Spinal cord (tissue), 10 donors: ENCODE measurements around the gene EID2B. TPM values are rescaled to one million over a fixed set of nuclear protein-coding genes. Genes with fewer than 3 reads are reported as not detected.

Source experiments
- DNase-seq, 6 donors: peaks; one replicate each; pipeline versions ENCODE4 v3.0.0 to v3.0.0-alpha.2; 2013 to 2015; ENCODE audit warnings: low spot score in 6 of 6, low read depth in 4 of 6
- H3K27ac ChIP-seq: one replicate; pipeline ENCODE4 v1.5.1; 2013; ENCODE audit warnings: low read depth, low read length, control low read depth
- H3K27me3 ChIP-seq: one replicate; pipeline ENCODE4 v1.6.1; 2013; ENCODE audit warnings: low read length; ENCODE audit not compliant: control insufficient read depth, insufficient read depth
- H3K36me3 ChIP-seq: one replicate; pipeline ENCODE4 v1.6.1; 2013; ENCODE audit warnings: low read length; ENCODE audit not compliant: control insufficient read depth, insufficient read depth
- H3K4me1 ChIP-seq: one replicate; pipeline ENCODE4 v1.6.1; 2013; ENCODE audit warnings: low read length; ENCODE audit not compliant: control insufficient read depth, insufficient read depth
- H3K4me3 ChIP-seq: one replicate; pipeline ENCODE4 v1.5.1; 2013; ENCODE audit warnings: low read depth, low read length, control low read depth
- H3K9me3 ChIP-seq: one replicate; pipeline ENCODE4 v1.6.1; 2013; ENCODE audit warnings: low read length; ENCODE audit not compliant: control insufficient read depth, insufficient read depth
- WGBS: methylation state at CpG from one replicate; pipeline ENCODE4 v1.1.5; 2013; ENCODE audit warnings: missing lambda C conversion rate; ENCODE audit not compliant: insufficient coverage; 5-methylcytosine and 5-hydroxymethylcytosine counted together
- polyA plus RNA-seq, 2 donors: library from polyadenylated mRNA; unstranded; fragments of 120-200 nt; gene quantifications; one replicate each; pipeline ENCODE4 v1.2.1, GENCODE V29; 2013; ENCODE audit not compliant: insufficient read length in 2 of 2
- total RNA-seq, 2 donors: library from RNA; depleted of rRNA in 1 of 2; stranded (reverse); fragments of 120-200 nt in 1 of 2; fragments of >200 nt in 1 of 2; gene quantifications; one replicate each; pipeline versions ENCODE4 v1.2.3 to v1.2.4, GENCODE V29; 2013 to 2014
- donor health status: healthy.

Gene EID2B
- total and polyA plus RNA-seq, 4 donors = 10.5 to 20.2 (median 16.6) TPM

- H3K27me3 ChIP-seq = peaks cover 20% of the 10 kb centered on the region
- H3K4me3 ChIP-seq = no peak overlapping the region
- WGBS = no CpG with 5 or more reads among the region's 5 CpGs
- peaks cover 25% of the 10 kb centered on the region for H3K4me1 ChIP-seq
- H3K27ac ChIP-seq = no peak overlapping the region
- no peak for DNase-seq
- H3K9me3 ChIP-seq = no peaks in the 10 kb centered on the region
- peaks cover 10% of the 10 kb centered on the region for H3K36me3 ChIP-seq
Observed at GRCh38 chr19:39496063-39496462, 36.6 kb downstream of the EID2B start.

DNA sequence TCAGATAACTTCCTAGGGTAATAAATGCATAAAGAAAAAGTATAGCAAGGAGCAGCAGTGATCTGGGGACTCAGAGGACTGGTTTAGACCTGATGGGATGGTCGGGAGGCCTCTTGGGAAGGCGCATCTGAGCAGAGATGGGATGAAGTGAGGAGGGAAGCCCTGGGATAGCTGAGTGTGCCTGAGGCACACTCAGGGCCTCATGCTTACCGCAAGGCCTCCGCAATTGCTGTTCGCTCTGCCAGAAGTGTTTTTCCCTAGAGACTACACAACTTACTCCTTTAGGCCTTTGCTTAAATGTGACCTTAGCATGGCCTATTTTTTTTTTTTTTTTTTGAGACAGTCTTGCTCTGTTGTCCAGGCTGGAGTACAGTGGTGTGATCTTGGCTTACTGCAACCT is 38.0 kb downstream of the EID2B start:
- H3K27ac ChIP-seq = no peak overlapping the region
- peaks cover 17% of the 10 kb centered on the region for H3K27me3 ChIP-seq
- H3K4me1 ChIP-seq = peaks cover 25% of the 10 kb centered on the region
- no peaks in the 10 kb centered on the region for H3K9me3 ChIP-seq
- peaks cover 24% of the 10 kb centered on the region for H3K36me3 ChIP-seq
- no peak overlapping the region for H3K4me3 ChIP-seq
- DNase-seq = no peak
- WGBS = 66% methylated on average over 2 of the region's 5 CpGs

DNA sequence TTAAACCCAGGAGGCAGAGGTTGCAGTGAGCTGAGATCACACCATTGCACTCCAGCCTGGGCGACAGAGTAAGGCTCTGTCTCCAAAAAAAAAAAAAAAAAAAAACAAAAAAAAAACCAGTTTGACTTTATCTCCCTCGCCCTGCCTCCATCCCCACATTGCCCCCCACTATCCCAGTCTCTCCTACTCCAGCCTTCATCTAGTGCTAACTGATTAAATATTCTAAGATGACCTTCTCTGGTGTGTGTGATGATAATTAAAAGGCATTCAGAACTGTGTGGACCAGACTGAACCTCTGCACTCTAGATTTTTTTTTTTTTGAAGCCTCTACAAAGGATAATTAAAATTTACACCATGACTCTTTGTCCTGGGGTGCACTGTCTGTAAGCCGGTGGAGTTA is 39.9 kb downstream of the EID2B start:
- Histone ChIP-seq H3K36me3 (peaks cover 43% of the 10 kb centered on the region), H3K4me3 (no peak overlapping the region), H3K27ac (no peak overlapping the region), H3K4me1 (peaks cover 9% of the 10 kb centered on the region), H3K9me3 (no peaks in the 10 kb centered on the region), H3K27me3 (peaks cover under 1% of the 10 kb centered on the region)
- DNase-seq = no peak
- 80% methylated on average over 1 of the region's 3 CpGs for WGBS

DNA sequence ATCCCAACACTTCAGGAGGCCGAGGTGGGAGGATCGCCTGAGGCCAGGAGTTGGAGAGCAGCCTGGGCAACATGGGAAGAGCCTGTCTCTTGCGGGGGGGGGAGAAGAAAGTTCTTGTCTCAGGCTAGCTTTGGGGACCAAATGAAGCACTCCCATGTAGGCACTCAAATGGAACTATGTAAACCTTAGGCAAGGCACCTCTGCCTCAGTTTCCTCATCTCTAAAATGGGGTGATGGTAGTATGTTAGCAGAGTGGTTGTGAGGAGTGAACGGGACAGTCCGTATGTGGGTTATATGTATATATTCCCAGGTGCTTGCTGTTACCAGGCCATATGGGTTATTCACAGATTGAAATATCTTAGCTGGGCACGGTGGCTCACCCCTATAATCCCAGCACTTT is 40.4 kb downstream of the EID2B start:
- DNase-seq = no peak
- no peak overlapping the region for H3K27ac ChIP-seq
- peaks cover 3% of the 10 kb centered on the region for H3K4me1 ChIP-seq
- peaks cover 48% of the 10 kb centered on the region for H3K36me3 ChIP-seq
- no peaks in the 10 kb centered on the region for H3K27me3 ChIP-seq
- H3K9me3 ChIP-seq = no peaks in the 10 kb centered on the region
- no peak overlapping the region for H3K4me3 ChIP-seq
- 96% methylated on average over 5 of the region's 6 CpGs for WGBS

DNA sequence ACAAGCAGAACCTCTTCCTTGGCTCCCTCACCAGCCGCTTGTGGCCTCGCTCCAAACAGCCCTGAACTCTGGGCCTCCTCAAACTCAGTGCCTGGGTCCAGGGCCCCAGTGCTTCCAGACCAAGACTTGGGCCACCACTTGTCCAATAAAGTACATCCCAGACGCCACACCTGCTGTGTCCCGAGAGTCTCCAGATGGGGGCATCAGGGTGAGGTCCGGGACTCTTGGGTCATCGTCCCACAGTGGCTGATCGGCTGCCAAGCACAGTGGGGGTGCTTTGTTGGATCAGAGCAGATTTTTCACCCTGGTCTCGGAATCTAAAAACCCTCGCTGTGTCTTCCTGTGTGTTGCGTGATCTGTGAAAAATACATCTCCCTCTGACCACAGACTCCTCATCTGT is 42.9 kb downstream of the EID2B start:
- no peak overlapping the region for H3K4me3 ChIP-seq
- H3K27me3 ChIP-seq = no peaks in the 10 kb centered on the region
- no peak for DNase-seq
- H3K27ac ChIP-seq = no peak overlapping the region
- 67% methylated on average over 7 of the region's 10 CpGs for WGBS
- H3K9me3 ChIP-seq = no peaks in the 10 kb centered on the region
- peaks cover 72% of the 10 kb centered on the region for H3K36me3 ChIP-seq
- no peaks in the 10 kb centered on the region for H3K4me1 ChIP-seq

GRCh38 chr19:39483141-39483540 is 49.5 kb downstream of the EID2B start:
- H3K27ac ChIP-seq = no peak overlapping the region
- H3K9me3 ChIP-seq = no peaks in the 10 kb centered on the region
- no peak overlapping the region for H3K4me3 ChIP-seq
- H3K4me1 ChIP-seq = peaks cover 22% of the 10 kb centered on the region
- H3K36me3 ChIP-seq = peaks cover 47% of the 10 kb centered on the region
- DNase-seq = peak in 2 of 6 donors; percentile 25 to 50
- WGBS = no CpG with 5 or more reads among the region's 6 CpGs
- H3K27me3 ChIP-seq = no peaks in the 10 kb centered on the region

DNA sequence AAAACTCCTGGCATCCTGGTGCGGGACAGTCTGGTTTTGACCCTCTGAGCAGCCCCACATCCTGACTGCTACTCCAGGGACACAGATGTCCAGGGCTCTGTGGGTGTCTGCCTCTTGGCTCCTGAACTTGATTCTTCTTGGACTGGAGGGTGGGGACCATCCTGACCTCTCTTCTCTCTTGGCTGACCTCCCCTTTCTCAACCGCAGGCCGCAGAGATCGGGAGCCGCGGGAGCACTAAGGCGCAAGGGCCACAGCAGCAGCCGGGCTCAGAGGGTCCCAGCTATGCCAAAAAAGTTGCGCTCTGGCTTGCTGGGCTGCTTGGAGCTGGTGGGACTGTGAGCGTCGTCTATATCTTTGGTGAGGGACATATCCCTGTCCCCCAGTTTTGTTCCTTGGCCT is 51.0 kb downstream of the EID2B start:
- no peaks in the 10 kb centered on the region for H3K9me3 ChIP-seq
- peaks cover 22% of the 10 kb centered on the region for H3K4me1 ChIP-seq
- H3K4me3 ChIP-seq = peak overlapping the region; percentile 82
- DNase-seq = no peak
- peaks cover 37% of the 10 kb centered on the region for H3K36me3 ChIP-seq
- 75% methylated on average over 10 of the region's 11 CpGs for WGBS
- no peaks in the 10 kb centered on the region for H3K27me3 ChIP-seq
- H3K27ac ChIP-seq = no peak overlapping the region

DNA sequence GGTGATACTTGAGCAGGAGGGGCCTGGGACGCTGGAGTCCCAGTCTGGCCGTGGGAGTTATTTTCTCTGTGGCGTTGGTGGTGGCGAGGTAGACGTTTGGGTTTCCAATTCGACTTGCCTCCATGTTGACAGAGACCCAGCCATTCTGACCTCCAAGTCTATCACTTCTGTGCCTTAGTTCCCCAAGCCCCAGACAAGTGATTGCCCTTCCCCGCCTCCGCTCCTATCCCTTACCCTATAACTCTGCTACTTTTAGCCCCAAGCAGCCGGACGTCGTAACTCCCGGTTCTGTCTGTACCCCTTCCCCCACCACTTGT is 51.5 kb downstream of the EID2B start:
- peaks cover 22% of the 10 kb centered on the region for H3K4me1 ChIP-seq
- peaks cover 37% of the 10 kb centered on the region for H3K36me3 ChIP-seq
- no peak overlapping the region for H3K27ac ChIP-seq
- H3K4me3 ChIP-seq = peak overlapping the region; percentile 82
- no peaks in the 10 kb centered on the region for H3K27me3 ChIP-seq
- DNase-seq = no peak
- 0% methylated on average over 8 of the region's 12 CpGs for WGBS
- H3K9me3 ChIP-seq = no peaks in the 10 kb centered on the region

Other genes with a start within 250 kb of the EID2B start
- not detected for gene IFNL1, start 236.4 kb downstream of the EID2B start, total RNA-seq
- not detected for gene IFNL1, start 236.4 kb downstream of the EID2B start, polyA plus RNA-seq
- gene LRFN1, start 212.0 kb downstream of the EID2B start, total RNA-seq = 1 to 10 TPM; 2.2 to 5.3 TPM
- gene LRFN1, start 212.0 kb downstream of the EID2B start, polyA plus RNA-seq = 10 to 100 TPM; 26.0 to 26.5 TPM
- gene GMFG, start 196.8 kb downstream of the EID2B start, total RNA-seq = 10 to 100 TPM; 16.8 to 21.0 TPM
- 10 to 100 TPM; 12.5 to 13.2 TPM for gene GMFG, start 196.8 kb downstream of the EID2B start, polyA plus RNA-seq
- 10 to 100 TPM; 25.8 to 66.2 TPM for gene SAMD4B, start 190.4 kb downstream of the EID2B start, total RNA-seq
- gene SAMD4B, start 190.4 kb downstream of the EID2B start, polyA plus RNA-seq = 100 to 1,000 TPM; 129 to 145 TPM
- gene PAF1, start 141.7 kb downstream of the EID2B start, total RNA-seq = 10 to 100 TPM; 21.2 to 47.9 TPM
- 10 to 100 TPM; 76.2 to 76.8 TPM for gene PAF1, start 141.7 kb downstream of the EID2B start, polyA plus RNA-seq
- 10 to 100 TPM; 17.8 to 40.3 TPM for gene MED29, start 141.5 kb downstream of the EID2B start, total RNA-seq
- 10 to 100 TPM; 74.1 to 77.7 TPM for gene MED29, start 141.5 kb downstream of the EID2B start, polyA plus RNA-seq
- 10 to 100 TPM in 1 of 2 donors, 1 to 10 TPM in 1; 9.8 to 23.7 TPM for gene ZFP36, start 126.0 kb downstream of the EID2B start, total RNA-seq
- 10 to 100 TPM; 20.7 to 52.8 TPM for gene ZFP36, start 126.0 kb downstream of the EID2B start, polyA plus RNA-seq
- 10 to 100 TPM; 14.2 to 36.9 TPM for gene PLEKHG2, start 120.2 kb downstream of the EID2B start, total RNA-seq
- 10 to 100 TPM; 37.5 to 58.2 TPM for gene PLEKHG2, start 120.2 kb downstream of the EID2B start, polyA plus RNA-seq
- gene RPS16, start 96.9 kb downstream of the EID2B start, total RNA-seq = 100 to 1,000 TPM in 1 of 2 donors, 10 to 100 TPM in 1; 32.0 to 159 TPM
- gene RPS16, start 96.9 kb downstream of the EID2B start, polyA plus RNA-seq = 100 to 1,000 TPM; 826 to 921 TPM
- 10 to 100 TPM; 35.9 to 80.9 TPM for gene SUPT5H, start 87.3 kb downstream of the EID2B start, total RNA-seq
- gene SUPT5H, start 87.3 kb downstream of the EID2B start, polyA plus RNA-seq = 100 to 1,000 TPM; 143 to 158 TPM
- gene TIMM50, start 52.0 kb downstream of the EID2B start, total RNA-seq = 10 to 100 TPM; 48.4 to 59.5 TPM
- 100 to 1,000 TPM in 1 of 2 donors, 10 to 100 TPM in 1; 95.5 to 118 TPM for gene TIMM50, start 52.0 kb downstream of the EID2B start, polyA plus RNA-seq
- gene DLL3, start 33.9 kb downstream of the EID2B start, total RNA-seq = 10 to 100 TPM in 1 of 2 donors, 1 to 10 TPM in 1; 8.3 to 16.8 TPM
- 10 to 100 TPM; 46.3 to 56.0 TPM for gene DLL3, start 33.9 kb downstream of the EID2B start, polyA plus RNA-seq
- 1 to 10 TPM in 1 of 2 donors, not detected in 1; 1.7 TPM for gene SELENOV, start 17.7 kb downstream of the EID2B start, total RNA-seq
- gene SELENOV, start 17.7 kb downstream of the EID2B start, polyA plus RNA-seq = under 1 TPM; 0.54 to 0.77 TPM
- 10 to 100 TPM; 15.8 to 17.1 TPM for gene EID2, start 7.3 kb upstream of the EID2B start, total RNA-seq
- gene EID2, start 7.3 kb upstream of the EID2B start, polyA plus RNA-seq = 10 to 100 TPM; 38.8 to 42.0 TPM
- gene LGALS13, start 69.7 kb upstream of the EID2B start, total RNA-seq = under 1 TPM in 1 of 2 donors, not detected in 1; 0.28 TPM
- under 1 TPM in 1 of 2 donors, not detected in 1; 0.65 TPM for gene LGALS13, start 69.7 kb upstream of the EID2B start, polyA plus RNA-seq
- gene LGALS16, start 123.1 kb upstream of the EID2B start, total RNA-seq = not detected
- gene LGALS16, start 123.1 kb upstream of the EID2B start, polyA plus RNA-seq = under 1 TPM; 0.69 to 0.70 TPM
- under 1 TPM in 1 of 2 donors, not detected in 1; 0.28 TPM for gene LGALS14, start 171.6 kb upstream of the EID2B start, total RNA-seq
- gene LGALS14, start 171.6 kb upstream of the EID2B start, polyA plus RNA-seq = under 1 TPM; 0.35 to 0.57 TPM
- gene CLC, start 205.2 kb upstream of the EID2B start, total RNA-seq = 1 to 10 TPM; 1.2 to 8.4 TPM
- under 1 TPM; 0.51 to 0.82 TPM for gene CLC, start 205.2 kb upstream of the EID2B start, polyA plus RNA-seq
- not detected for gene LEUTX, start 246.0 kb upstream of the EID2B start, total RNA-seq
- gene LEUTX, start 246.0 kb upstream of the EID2B start, polyA plus RNA-seq = not detected